Nephron progenitor cell (in vitro differentiated cells): ENCODE measurements around the gene HSD3B7.
"Not testable (repeated sequence)": the region's sequence is repeated elsewhere in the genome, so short reads cannot be mapped to it uniquely, and the experiment has no call there.

Experiments used
- DNase-seq: peaks from one replicate; pipeline ENCODE4 v3.0.0; 2021
- H3K27ac Mint-ChIP-seq: 2 replicates; pipeline ENCODE4 v1.8.0; 2021; ENCODE audit warnings: mild to moderate bottlenecking, moderate library complexity, mixed read lengths
- H3K27me3 Mint-ChIP-seq: 2 replicates; pipeline ENCODE4 v1.8.0; 2021; ENCODE audit warnings: mild to moderate bottlenecking, low read depth, mixed read lengths; ENCODE audit not compliant: poor library complexity
- H3K36me3 Mint-ChIP-seq: 2 replicates; pipeline ENCODE4 v1.8.0; 2021; ENCODE audit warnings: low read depth, mixed read lengths
- H3K4me1 Mint-ChIP-seq: 2 replicates; pipeline ENCODE4 v1.8.0; 2021; ENCODE audit warnings: mixed read lengths
- H3K4me3 Mint-ChIP-seq: 2 replicates; pipeline ENCODE4 v1.8.0; 2021; ENCODE audit warnings: mild to moderate bottlenecking, moderate library complexity, mixed read lengths
- H3K9me3 Mint-ChIP-seq: 2 replicates; pipeline ENCODE4 v1.8.0; 2021; ENCODE audit warnings: mild to moderate bottlenecking, moderate library complexity, mixed read lengths
- CTCF ChIP-seq: fragments of 200-600 bp; sonication (generic); IDR thresholded peaks from 2 replicates; pipeline ENCODE4 v1.5.0; 2021; ENCODE audit warnings: antibody characterized with exemption

HSD3B7 gene

GRCh38 chr16:31016018-31016417, 31.0 kb downstream of the HSD3B7 start:
- Mint-ChIP-seq H3K27ac (no peak overlapping the region), H3K36me3 (no peaks in the 10 kb centered on the region), H3K27me3 (peaks cover 47% of the 10 kb centered on the region), H3K4me1 (peaks cover 6% of the 10 kb centered on the region), H3K4me3 (no peak overlapping the region), H3K9me3 (no peaks in the 10 kb centered on the region)
- TF ChIP-seq CTCF: no peak
- DNase-seq: no peak

- DNase-seq, H3K9me3 Mint-ChIP-seq, H3K36me3 Mint-ChIP-seq, H3K4me1 Mint-ChIP-seq, H3K4me3 Mint-ChIP-seq, H3K27ac Mint-ChIP-seq: not testable (repeated sequence)
- H3K27me3 Mint-ChIP-seq: peaks cover 31% of the 10 kb centered on the region
Observed at GRCh38 chr16:31017756-31018155, 32.7 kb downstream of the HSD3B7 start.

GRCh38 chr16:31020536-31020935, 35.5 kb downstream of the HSD3B7 start:
- H3K9me3 Mint-ChIP-seq: no peaks in the 10 kb centered on the region
- TF ChIP-seq CTCF: no peak
- no peak overlapping the region for H3K4me3 Mint-ChIP-seq
- H3K27me3 Mint-ChIP-seq: peaks cover 18% of the 10 kb centered on the region
- H3K27ac Mint-ChIP-seq: no peak overlapping the region
- no peaks in the 10 kb centered on the region for H3K36me3 Mint-ChIP-seq
- no peak for DNase-seq
- H3K4me1 Mint-ChIP-seq: peaks cover 4% of the 10 kb centered on the region

- Mint-ChIP-seq H3K4me3 (no peak overlapping the region), H3K27me3 (peaks cover 22% of the 10 kb centered on the region), H3K9me3 (no peaks in the 10 kb centered on the region), H3K36me3 (no peaks in the 10 kb centered on the region), H3K4me1 (peaks cover 8% of the 10 kb centered on the region), H3K27ac (no peak overlapping the region)
- no peak for TF ChIP-seq CTCF
- no peak for DNase-seq
Observed at GRCh38 chr16:31022544-31023251, 37.7 kb downstream of the HSD3B7 start.

DNA sequence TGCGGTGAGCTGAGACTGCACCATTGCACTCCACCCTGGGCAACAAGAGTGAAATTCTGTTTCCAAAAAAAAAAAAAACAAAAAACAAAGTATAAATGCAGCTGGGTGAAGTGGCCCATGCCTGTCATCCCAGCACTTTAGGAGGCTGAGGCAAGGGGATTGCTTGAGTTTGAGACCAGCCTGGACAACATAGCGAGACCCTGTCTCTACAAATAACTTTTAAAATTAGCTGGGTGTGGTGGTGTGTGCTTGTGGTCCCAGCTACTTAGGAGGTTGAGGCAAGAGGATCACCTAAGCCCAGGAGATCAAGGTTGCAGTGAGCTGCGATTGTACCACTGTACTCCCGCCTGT, 38.2 kb downstream of the HSD3B7 start:
- Mint-ChIP-seq H3K27ac (no peak overlapping the region), H3K36me3 (no peaks in the 10 kb centered on the region), H3K4me1 (peaks cover 8% of the 10 kb centered on the region), H3K9me3 (no peaks in the 10 kb centered on the region), H3K27me3 (peaks cover 22% of the 10 kb centered on the region), H3K4me3 (no peak overlapping the region)
- no peak for DNase-seq
- no peak for TF ChIP-seq CTCF

DNA sequence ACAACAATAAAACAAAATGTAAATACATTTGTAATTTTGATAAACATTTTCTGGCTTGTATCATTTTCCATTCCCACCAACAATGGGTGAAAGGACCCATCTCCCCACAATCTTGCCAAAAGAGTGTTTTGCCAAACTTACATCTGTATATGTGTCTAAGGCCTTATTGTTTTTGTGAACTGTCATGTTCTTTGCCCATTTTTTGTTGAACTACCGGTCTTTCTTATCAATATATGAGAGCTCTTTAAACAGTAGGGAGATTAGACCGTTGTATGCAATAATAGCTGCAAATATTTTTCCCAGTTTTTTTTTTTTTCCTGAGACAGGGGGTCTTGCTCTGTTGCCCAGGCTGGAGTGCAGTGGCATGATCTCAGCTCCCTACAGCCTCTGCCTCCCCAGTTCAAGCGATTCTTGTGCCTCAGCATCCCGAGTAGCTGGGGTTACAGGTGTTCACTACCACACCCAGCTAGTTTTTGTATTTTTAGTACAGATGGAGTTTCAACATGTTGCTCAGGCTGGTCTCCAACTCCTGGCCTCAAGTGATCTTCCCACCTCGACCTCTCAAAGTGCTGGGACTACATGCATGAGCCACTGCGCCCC, 38.7 kb downstream of the HSD3B7 start:
- no peak for TF ChIP-seq CTCF
- no peak for DNase-seq
- no peak overlapping the region for H3K27ac Mint-ChIP-seq
- no peaks in the 10 kb centered on the region for H3K9me3 Mint-ChIP-seq
- H3K4me3 Mint-ChIP-seq: no peak overlapping the region
- H3K4me1 Mint-ChIP-seq: peaks cover 8% of the 10 kb centered on the region
- no peaks in the 10 kb centered on the region for H3K36me3 Mint-ChIP-seq
- H3K27me3 Mint-ChIP-seq: peaks cover 17% of the 10 kb centered on the region
